Measurements from ENCODE around the gene SLC4A1.

The SLC4A1 gene

GRCh38 chr17:44279346-44279665, 11.4 kb upstream of the SLC4A1 start:
- no peak for TF ChIP-seq CTCF (IDR thresholded peaks at IDR 0.05; ENCODE audit: insufficient read depth, low read depth, low read length, missing control alignments)
- DNase-seq (ENCODE audit: low read depth): no peak
- H3K4me3 ChIP-seq (ENCODE audit: low read length): no peak overlapping the region

GRCh38 chr17:44277976-44278375, 10.0 kb upstream of the SLC4A1 start:
- no peak for DNase-seq (ENCODE audit: low read depth)
- H3K4me3 ChIP-seq (ENCODE audit: low read length): no peak overlapping the region
- TF ChIP-seq CTCF (IDR thresholded peaks at IDR 0.05; ENCODE audit: insufficient read depth, low read depth, low read length, missing control alignments): no peak

- DNase-seq (ENCODE audit: low read depth): no peak
- no peak for TF ChIP-seq CTCF (IDR thresholded peaks at IDR 0.05; ENCODE audit: insufficient read depth, low read depth, low read length, missing control alignments)
- H3K4me3 ChIP-seq (ENCODE audit: low read length): no peak overlapping the region
Measured at GRCh38 chr17:44273607-44274006, 5.7 kb upstream of the SLC4A1 start.

GRCh38 chr17:44272954-44273353, 5.0 kb upstream of the SLC4A1 start:
- no peak for TF ChIP-seq CTCF (IDR thresholded peaks at IDR 0.05; ENCODE audit: insufficient read depth, low read depth, low read length, missing control alignments)
- no peak overlapping the region for H3K4me3 ChIP-seq (ENCODE audit: low read length)
- no peak for DNase-seq (ENCODE audit: low read depth)

GRCh38 chr17:44272321-44272951, 4.5 kb upstream of the SLC4A1 start:
- no peak for TF ChIP-seq CTCF (IDR thresholded peaks at IDR 0.05; ENCODE audit: insufficient read depth, low read depth, low read length, missing control alignments)
- H3K4me3 ChIP-seq (ENCODE audit: low read length): no peak overlapping the region
- DNase-seq (ENCODE audit: low read depth): no peak

- DNase-seq (ENCODE audit: low read depth): no peak
- H3K4me3 ChIP-seq (ENCODE audit: low read length): no peak overlapping the region
- TF ChIP-seq CTCF (IDR thresholded peaks at IDR 0.05; ENCODE audit: insufficient read depth, low read depth, low read length, missing control alignments): no peak
Measured at GRCh38 chr17:44269535-44270240, 1.8 kb upstream of the SLC4A1 start.
